ENCODE measurements around the gene FBXL7.

Gene FBXL7

GRCh38 chr5:15571618-15572017 is 71.6 kb downstream of the FBXL7 start:
- Histone ChIP-seq H3K9ac (ENCODE audit: low read depth in 1 of 2, low read length in 2 of 2) (no peak overlapping the region), H3K27me3 (ENCODE audit: control insufficient read depth in 2 of 2, insufficient read depth in 2 of 2, low read length in 2 of 2) (no peaks in the 10 kb centered on the region), H3K27ac (ENCODE audit: low read depth in 2 of 2, low read length in 2 of 2) (no peak overlapping the region), H3K36me3 (ENCODE audit: control insufficient read depth in 2 of 2, insufficient read depth in 2 of 2, low read length in 2 of 2) (no peaks in the 10 kb centered on the region), H3K9me3 (ENCODE audit: control insufficient read depth in 2 of 2, low read length in 2 of 2) (no peaks in the 10 kb centered on the region), H3K4me1 (ENCODE audit: control insufficient read depth in 2 of 2, insufficient read depth in 2 of 2, low read length in 2 of 2) (no peaks in the 10 kb centered on the region), H3K4me3 (ENCODE audit: low read length in 2 of 2) (no peak overlapping the region)

- Histone ChIP-seq H3K36me3 (ENCODE audit: control insufficient read depth in 2 of 2, insufficient read depth in 2 of 2, low read length in 2 of 2) (no peaks in the 10 kb centered on the region), H3K9me3 (ENCODE audit: control insufficient read depth in 2 of 2, low read length in 2 of 2) (no peaks in the 10 kb centered on the region), H3K4me1 (ENCODE audit: control insufficient read depth in 2 of 2, insufficient read depth in 2 of 2, low read length in 2 of 2) (no peaks in the 10 kb centered on the region), H3K27ac (ENCODE audit: low read depth in 2 of 2, low read length in 2 of 2) (no peak overlapping the region), H3K4me3 (ENCODE audit: low read length in 2 of 2) (no peak overlapping the region), H3K9ac (ENCODE audit: low read depth in 1 of 2, low read length in 2 of 2) (no peak overlapping the region), H3K27me3 (ENCODE audit: control insufficient read depth in 2 of 2, insufficient read depth in 2 of 2, low read length in 2 of 2) (no peaks in the 10 kb centered on the region)
Observed at GRCh38 chr5:15573590-15573989, 73.6 kb downstream of the FBXL7 start.

- no peak overlapping the region for H3K9ac ChIP-seq (ENCODE audit: low read depth in 1 of 2, low read length in 2 of 2)
- H3K4me1 ChIP-seq (ENCODE audit: control insufficient read depth in 2 of 2, insufficient read depth in 2 of 2, low read length in 2 of 2) = no peaks in the 10 kb centered on the region
- H3K27me3 ChIP-seq (ENCODE audit: control insufficient read depth in 2 of 2, insufficient read depth in 2 of 2, low read length in 2 of 2) = no peaks in the 10 kb centered on the region
- no peak overlapping the region for H3K4me3 ChIP-seq (ENCODE audit: low read length in 2 of 2)
- H3K27ac ChIP-seq (ENCODE audit: low read depth in 2 of 2, low read length in 2 of 2) = no peak overlapping the region
- H3K36me3 ChIP-seq (ENCODE audit: control insufficient read depth in 2 of 2, insufficient read depth in 2 of 2, low read length in 2 of 2) = no peaks in the 10 kb centered on the region
- H3K9me3 ChIP-seq (ENCODE audit: control insufficient read depth in 2 of 2, low read length in 2 of 2) = no peaks in the 10 kb centered on the region
Observed at GRCh38 chr5:15574128-15574527, 74.1 kb downstream of the FBXL7 start.

DNA sequence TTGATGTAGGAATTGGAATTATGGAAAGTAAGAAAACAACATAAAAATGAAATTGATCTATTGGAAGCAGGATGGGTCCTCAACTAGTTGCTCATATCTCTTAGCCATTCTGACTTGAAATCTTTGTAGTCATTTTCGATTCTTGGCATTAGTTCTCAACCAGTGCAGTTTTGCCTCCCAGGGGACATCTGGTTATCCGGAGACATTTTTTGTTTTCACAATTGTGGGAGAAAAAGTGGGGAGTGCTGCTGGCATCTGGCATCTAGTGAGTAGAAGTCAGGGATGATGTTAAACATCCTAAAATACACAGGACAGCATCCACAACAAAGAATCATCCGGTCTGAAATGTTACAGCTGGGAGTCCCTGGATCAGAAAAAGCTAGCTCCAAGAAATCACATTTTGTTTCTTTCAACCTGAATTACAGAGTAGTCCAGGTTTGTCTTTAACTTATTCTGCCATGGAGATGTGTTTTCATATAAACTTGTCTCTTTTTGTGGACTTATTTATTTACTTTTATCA is 74.9 kb downstream of the FBXL7 start:
- H3K9me3 ChIP-seq (ENCODE audit: control insufficient read depth in 2 of 2, low read length in 2 of 2) = no peaks in the 10 kb centered on the region
- no peaks in the 10 kb centered on the region for H3K27me3 ChIP-seq (ENCODE audit: control insufficient read depth in 2 of 2, insufficient read depth in 2 of 2, low read length in 2 of 2)
- H3K4me1 ChIP-seq (ENCODE audit: control insufficient read depth in 2 of 2, insufficient read depth in 2 of 2, low read length in 2 of 2) = no peaks in the 10 kb centered on the region
- no peak overlapping the region for H3K27ac ChIP-seq (ENCODE audit: low read depth in 2 of 2, low read length in 2 of 2)
- no peaks in the 10 kb centered on the region for H3K36me3 ChIP-seq (ENCODE audit: control insufficient read depth in 2 of 2, insufficient read depth in 2 of 2, low read length in 2 of 2)
- H3K9ac ChIP-seq (ENCODE audit: low read depth in 1 of 2, low read length in 2 of 2) = no peak overlapping the region
- H3K4me3 ChIP-seq (ENCODE audit: low read length in 2 of 2) = no peak overlapping the region

DNA sequence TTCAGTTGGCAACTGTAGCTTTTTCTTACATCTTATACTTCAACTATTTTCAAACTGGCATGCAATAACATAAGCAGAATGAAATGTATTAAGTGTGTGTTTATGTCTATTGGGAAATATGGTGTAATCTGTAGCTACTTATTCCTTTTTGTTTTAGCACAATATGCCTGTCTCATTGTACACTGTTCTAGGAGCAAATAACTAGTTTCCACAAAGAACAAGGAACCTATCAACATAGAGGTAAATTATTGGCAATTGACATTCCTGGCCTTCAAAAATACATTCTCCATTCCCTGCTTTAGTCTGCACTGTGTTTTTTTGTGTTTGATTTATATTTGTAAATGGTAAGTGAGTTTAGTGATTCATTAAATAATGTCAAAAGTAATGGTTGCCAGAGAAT is 75.7 kb downstream of the FBXL7 start:
- Histone ChIP-seq H3K27me3 (ENCODE audit: control insufficient read depth in 2 of 2, insufficient read depth in 2 of 2, low read length in 2 of 2) (no peaks in the 10 kb centered on the region), H3K27ac (ENCODE audit: low read depth in 2 of 2, low read length in 2 of 2) (no peak overlapping the region), H3K4me1 (ENCODE audit: control insufficient read depth in 2 of 2, insufficient read depth in 2 of 2, low read length in 2 of 2) (no peaks in the 10 kb centered on the region), H3K9me3 (ENCODE audit: control insufficient read depth in 2 of 2, low read length in 2 of 2) (no peaks in the 10 kb centered on the region), H3K4me3 (ENCODE audit: low read length in 2 of 2) (no peak overlapping the region), H3K36me3 (ENCODE audit: control insufficient read depth in 2 of 2, insufficient read depth in 2 of 2, low read length in 2 of 2) (no peaks in the 10 kb centered on the region), H3K9ac (ENCODE audit: low read depth in 1 of 2, low read length in 2 of 2) (no peak overlapping the region)

DNA sequence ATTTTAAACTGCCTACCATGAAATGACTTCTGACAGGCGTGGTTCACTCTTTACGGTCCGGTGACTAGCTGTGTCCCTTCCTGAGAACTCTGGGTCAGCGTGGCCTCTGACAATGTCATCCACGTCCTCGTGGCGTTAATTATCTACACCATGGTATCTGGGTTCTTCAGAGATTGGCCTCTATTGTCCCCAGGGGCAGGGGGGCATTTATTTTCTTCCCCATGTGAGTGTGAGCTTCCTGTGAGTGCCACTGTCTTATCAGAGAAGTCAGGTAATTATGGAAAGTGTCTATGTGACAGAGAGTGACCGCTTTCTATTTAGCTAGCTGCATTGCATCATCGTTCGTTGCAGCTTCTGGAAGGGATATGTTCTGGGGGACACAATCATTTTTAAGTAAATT is 77.2 kb downstream of the FBXL7 start:
- H3K36me3 ChIP-seq (ENCODE audit: control insufficient read depth in 2 of 2, insufficient read depth in 2 of 2, low read length in 2 of 2) = no peaks in the 10 kb centered on the region
- no peak overlapping the region for H3K9ac ChIP-seq (ENCODE audit: low read depth in 1 of 2, low read length in 2 of 2)
- no peak overlapping the region for H3K27ac ChIP-seq (ENCODE audit: low read depth in 2 of 2, low read length in 2 of 2)
- H3K4me1 ChIP-seq (ENCODE audit: control insufficient read depth in 2 of 2, insufficient read depth in 2 of 2, low read length in 2 of 2) = no peaks in the 10 kb centered on the region
- H3K27me3 ChIP-seq (ENCODE audit: control insufficient read depth in 2 of 2, insufficient read depth in 2 of 2, low read length in 2 of 2) = no peaks in the 10 kb centered on the region
- no peak overlapping the region for H3K4me3 ChIP-seq (ENCODE audit: low read length in 2 of 2)
- no peaks in the 10 kb centered on the region for H3K9me3 ChIP-seq (ENCODE audit: control insufficient read depth in 2 of 2, low read length in 2 of 2)

DNA sequence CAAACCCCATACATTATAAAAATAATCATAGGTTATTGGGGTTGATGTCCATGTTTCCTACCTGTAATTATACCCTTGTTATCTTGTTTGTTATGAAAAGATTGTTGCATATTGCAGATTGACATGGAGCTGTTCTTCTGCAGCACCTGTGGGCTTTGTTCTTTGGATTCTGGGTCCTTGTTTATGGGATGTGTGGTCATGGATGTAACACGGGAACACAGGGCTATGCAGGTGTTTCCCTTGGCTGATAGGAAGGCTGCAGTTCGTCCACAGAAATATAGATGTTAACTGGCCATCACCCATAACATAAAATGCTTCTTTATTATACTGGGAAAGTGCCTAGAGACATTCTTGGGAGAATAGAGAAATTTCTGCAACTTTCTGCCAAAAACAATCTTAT is 77.9 kb downstream of the FBXL7 start:
- Histone ChIP-seq H3K4me3 (ENCODE audit: low read length in 2 of 2) (no peak overlapping the region), H3K4me1 (ENCODE audit: control insufficient read depth in 2 of 2, insufficient read depth in 2 of 2, low read length in 2 of 2) (no peaks in the 10 kb centered on the region), H3K27ac (ENCODE audit: low read depth in 2 of 2, low read length in 2 of 2) (no peak overlapping the region), H3K27me3 (ENCODE audit: control insufficient read depth in 2 of 2, insufficient read depth in 2 of 2, low read length in 2 of 2) (no peaks in the 10 kb centered on the region), H3K9me3 (ENCODE audit: control insufficient read depth in 2 of 2, low read length in 2 of 2) (no peaks in the 10 kb centered on the region), H3K9ac (ENCODE audit: low read depth in 1 of 2, low read length in 2 of 2) (no peak overlapping the region), H3K36me3 (ENCODE audit: control insufficient read depth in 2 of 2, insufficient read depth in 2 of 2, low read length in 2 of 2) (no peaks in the 10 kb centered on the region)

DNA sequence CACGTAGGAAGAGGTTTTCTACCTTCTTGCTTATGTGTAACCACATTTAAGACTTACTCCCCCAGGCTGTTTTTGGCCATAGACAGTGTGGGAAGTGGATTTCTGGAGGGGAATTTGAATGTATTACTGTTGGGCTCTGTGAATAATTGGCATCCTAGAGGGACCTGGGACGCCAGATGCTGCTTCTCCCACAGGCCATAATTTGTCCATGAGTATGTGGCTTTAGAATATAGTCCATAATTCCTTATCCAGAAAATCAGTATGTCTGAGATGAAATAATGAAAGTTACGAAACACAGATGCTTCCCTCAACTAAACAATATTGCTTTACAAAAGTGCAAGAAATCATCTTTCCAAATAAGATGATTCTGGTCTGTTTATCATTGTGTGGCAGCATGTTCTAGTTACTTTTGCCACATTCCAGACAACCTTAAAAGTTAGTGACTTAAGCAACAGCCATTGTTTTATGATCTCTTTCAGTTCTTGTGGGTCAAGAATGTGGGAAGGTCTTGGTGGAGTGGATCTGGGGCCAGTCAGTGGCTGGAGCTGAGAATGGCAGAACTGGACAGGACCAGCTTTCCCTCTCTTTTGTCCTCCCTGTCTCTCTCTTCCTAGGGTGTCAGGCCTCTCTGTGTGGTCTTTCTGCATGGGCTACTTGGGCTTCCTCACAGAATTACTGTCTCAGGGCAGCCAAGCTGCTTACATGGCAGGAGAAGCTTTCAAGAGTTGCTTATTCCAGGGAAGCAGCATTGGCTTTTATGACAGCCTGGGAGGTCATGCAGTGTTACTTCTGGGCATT is 79.4 kb downstream of the FBXL7 start:
- H3K9ac ChIP-seq (ENCODE audit: low read depth in 1 of 2, low read length in 2 of 2) = no peak overlapping the region
- no peak overlapping the region for H3K4me3 ChIP-seq (ENCODE audit: low read length in 2 of 2)
- no peak overlapping the region for H3K27ac ChIP-seq (ENCODE audit: low read depth in 2 of 2, low read length in 2 of 2)
- H3K36me3 ChIP-seq (ENCODE audit: control insufficient read depth in 2 of 2, insufficient read depth in 2 of 2, low read length in 2 of 2) = no peaks in the 10 kb centered on the region
- H3K27me3 ChIP-seq (ENCODE audit: control insufficient read depth in 2 of 2, insufficient read depth in 2 of 2, low read length in 2 of 2) = no peaks in the 10 kb centered on the region
- H3K9me3 ChIP-seq (ENCODE audit: control insufficient read depth in 2 of 2, low read length in 2 of 2) = no peaks in the 10 kb centered on the region
- H3K4me1 ChIP-seq (ENCODE audit: control insufficient read depth in 2 of 2, insufficient read depth in 2 of 2, low read length in 2 of 2) = no peaks in the 10 kb centered on the region

GRCh38 chr5:15584528-15584927 is 84.5 kb downstream of the FBXL7 start:
- Histone ChIP-seq H3K27ac (ENCODE audit: low read depth in 2 of 2, low read length in 2 of 2) (no peak overlapping the region), H3K9me3 (ENCODE audit: control insufficient read depth in 2 of 2, low read length in 2 of 2) (no peaks in the 10 kb centered on the region), H3K36me3 (ENCODE audit: control insufficient read depth in 2 of 2, insufficient read depth in 2 of 2, low read length in 2 of 2) (no peaks in the 10 kb centered on the region), H3K27me3 (ENCODE audit: control insufficient read depth in 2 of 2, insufficient read depth in 2 of 2, low read length in 2 of 2) (no peaks in the 10 kb centered on the region), H3K4me1 (ENCODE audit: control insufficient read depth in 2 of 2, insufficient read depth in 2 of 2, low read length in 2 of 2) (no peaks in the 10 kb centered on the region), H3K4me3 (ENCODE audit: low read length in 2 of 2) (no peak overlapping the region), H3K9ac (ENCODE audit: low read depth in 1 of 2, low read length in 2 of 2) (no peak overlapping the region)

- Histone ChIP-seq H3K4me1 (ENCODE audit: control insufficient read depth in 2 of 2, insufficient read depth in 2 of 2, low read length in 2 of 2) (no peaks in the 10 kb centered on the region), H3K4me3 (ENCODE audit: low read length in 2 of 2) (no peak overlapping the region), H3K36me3 (ENCODE audit: control insufficient read depth in 2 of 2, insufficient read depth in 2 of 2, low read length in 2 of 2) (no peaks in the 10 kb centered on the region), H3K27ac (ENCODE audit: low read depth in 2 of 2, low read length in 2 of 2) (no peak overlapping the region), H3K9ac (ENCODE audit: low read depth in 1 of 2, low read length in 2 of 2) (no peak overlapping the region), H3K27me3 (ENCODE audit: control insufficient read depth in 2 of 2, insufficient read depth in 2 of 2, low read length in 2 of 2) (no peaks in the 10 kb centered on the region), H3K9me3 (ENCODE audit: control insufficient read depth in 2 of 2, low read length in 2 of 2) (no peaks in the 10 kb centered on the region)
Observed at GRCh38 chr5:15585128-15585527, 85.1 kb downstream of the FBXL7 start.

Measured in mucosa of rectum (tissue), 2 donors.